ENCODE data around the gene ZNF22. TPM values are rescaled to one million over a fixed set of nuclear protein-coding genes. Genes with fewer than 3 reads are reported as not detected.
A peak's percentile ranks its signal among the peaks of the same experiment; 100 is the strongest.

ZNF22 gene
- total and polyA plus RNA-seq, 2 of the 8 experiments (the other 6 are each of a cell fraction or from before 2014, with no cell fraction given) = 18.2 to 45.2 TPM

GRCh38 chr10:44960088-44960460 lies 40.6 kb upstream of the ZNF22 start:
- WGBS, 2 experiments (ENCODE audit: extremely low coverage in 1 of 2, insufficient coverage in 1 of 2, insufficient read length in 1 of 2, insufficient replicate concordance in 2 of 2, low coverage in 1 of 2, low lambda C conversion rate in 2 of 2, missing lambda C conversion rate in 1 of 2) = 37% methylated on average over 8 of the region's 8 CpGs; no CpG with 5 or more reads in 1 of the 2 experiments
- Histone ChIP-seq H3K79me2 (ENCODE audit: control insufficient read depth in 1 of 2, insufficient read depth in 2 of 2, low read length in 2 of 2) (no peaks in the 10 kb centered on the region; a peak in 1 of 4 replicates), H3K4ac (replicated peaks; ENCODE audit: insufficient read length, low read depth, low read length) (no peak overlapping the region), H3K14ac (ENCODE audit: insufficient read length) (no peak overlapping the region), H4K20me1 (replicated peaks in 1 of 2; ENCODE audit: control insufficient read depth in 1 of 2, insufficient read depth in 2 of 2, low read length in 2 of 2) (no peaks in the 10 kb centered on the region), H2BK20ac (ENCODE audit: low read length) (no peak overlapping the region), H3K9ac (replicated peaks in 1 of 4; ENCODE audit: extremely low read depth in 1 of 4, low read depth in 3 of 4, low read length in 3 of 4) (peak overlapping the region in 1 of 4 experiments; percentile 28; a peak in 1 of 7 replicates), H2BK5ac (ENCODE audit: low read depth, low read length) (no peak overlapping the region), H3K56ac (replicated peaks; ENCODE audit: insufficient read length, low read depth, low read length) (no peak overlapping the region), H2AFZ (ENCODE audit: low read length) (no peak overlapping the region), H4K8ac (ENCODE audit: extremely low read depth, insufficient read depth, low read length) (no peak overlapping the region), H4K91ac (replicated peaks; ENCODE audit: insufficient read length, low read length) (no peak overlapping the region), H3K4me1 (replicated peaks in 1 of 4; ENCODE audit: control insufficient read depth in 3 of 4, insufficient read depth in 4 of 4, low read length in 3 of 4) (peaks cover 19 to 38% (median 29%) of the 10 kb centered on the region in 4 experiments), H2BK120ac (replicated peaks; ENCODE audit: low read depth, low read length) (no peak overlapping the region), H3K23me2 (ENCODE audit: low read depth, low read length) (peaks cover 8% of the 10 kb centered on the region), H3K27ac (ENCODE audit: low read depth, low read length) (no peak overlapping the region), H3K4me3 (ENCODE audit: extremely low read depth in 1 of 4, insufficient read depth in 2 of 4, low read depth in 3 of 4, low read length in 4 of 4) (peak overlapping the region; percentile 54 to 87 (median 68)), H2AK5ac (ENCODE audit: low read depth, low read length) (no peak overlapping the region), H3K27me3 (replicated peaks in 1 of 4; ENCODE audit: control insufficient read depth in 3 of 4, extremely low read depth in 1 of 4, insufficient read depth in 3 of 4, low read length in 3 of 4) (peaks cover 0 to 7% (median 3%) of the 10 kb centered on the region in 4 experiments; a peak in 4 of 7 replicates), H3K23ac (ENCODE audit: insufficient read length) (no peak overlapping the region), H2BK12ac (ENCODE audit: low read depth, low read length) (no peak overlapping the region), H3K9me3 (ENCODE audit: insufficient read depth in 2 of 2, low read depth in 1 of 2, low read length in 1 of 2) (no peaks in the 10 kb centered on the region), H3K4me2 (ENCODE audit: insufficient read depth in 1 of 2, low read depth in 2 of 2, low read length in 2 of 2) (peak overlapping the region; percentile 90 to 97), H3K36me3 (ENCODE audit: control insufficient read depth in 2 of 4, insufficient read depth in 4 of 4, low read length in 3 of 4) (no peaks in the 10 kb centered on the region), H3K79me1 (ENCODE audit: low read depth, low read length) (no peaks in the 10 kb centered on the region), H2BK15ac (ENCODE audit: low read length) (no peak overlapping the region), H4K5ac (ENCODE audit: insufficient read length, low read depth, low read length) (no peak overlapping the region), H3K18ac (ENCODE audit: extremely low read depth, low read length) (no peak overlapping the region)
- ChIA-PET POLR2A (ENCODE audit: partially characterized antibody) (interaction anchor here (1.3 kb wide), 1 partner anchor 40 kb away, joined by 3 read pairs; no protein-coding TSS in a partner anchor), CTCF (ENCODE audit: partially characterized antibody) (interaction anchor here (10.7 to 11.2 kb wide), 3 partner anchors 9 to 32 kb away, joined by 84 to 143 read pairs (median 119); no protein-coding TSS in a partner anchor)
- DNase-seq (ENCODE audit: low read depth in 1 of 2, low spot score in 2 of 2) (no peak), FAIRE-seq (no peak)
- no peak for TF ChIP-seq TCF12 (IDR thresholded peaks at IDR 0.05; ENCODE audit: low read depth, low read length)
- TF ChIP-seq POLR2AphosphoS5 (IDR thresholded peaks at IDR 0.05; ENCODE audit: low read depth, low read length) = no peak
- TF ChIP-seq CBX5 (IDR thresholded peaks at IDR 0.05; ENCODE audit: low read depth, low read length) = no peak
- no peak for TF ChIP-seq TAF7 (optimal IDR thresholded peaks at IDR 0.05; ENCODE audit: borderline replicate concordance, low read depth, low read length)
- no peak for TF ChIP-seq RFX5 (IDR thresholded peaks at IDR 0.05; ENCODE audit: borderline replicate concordance, low read depth, low read length)
- no peak; the same call in 1 of the 2 replicates for TF ChIP-seq RBBP5 (IDR thresholded peaks at IDR 0.05; ENCODE audit: borderline replicate concordance, low read depth, low read length)
- TF ChIP-seq HDAC2 (IDR thresholded peaks at IDR 0.05; ENCODE audit: borderline replicate concordance in 1 of 2, low read depth in 2 of 2, low read length in 2 of 2) = no peak
- TF ChIP-seq JUN (IDR thresholded peaks at IDR 0.05; ENCODE audit: low read depth, low read length) = no peak
- TF ChIP-seq YY1 (IDR thresholded peaks at IDR 0.05; ENCODE audit: low read depth, low read length) = no peak
- no peak for TF ChIP-seq CEBPB (IDR thresholded peaks at IDR 0.05; ENCODE audit: low read depth, low read length)
- no peak for TF ChIP-seq EZH2 (IDR thresholded peaks at IDR 0.05; ENCODE audit: low read depth, low read length, severe bottlenecking)
- TF ChIP-seq PHF8 (conservative IDR thresholded peaks at IDR 0.05; ENCODE audit: low read depth, low read length) = no peak
- no peak for TF ChIP-seq JUND (IDR thresholded peaks at IDR 0.05; ENCODE audit: low read length)
- TF ChIP-seq SRF (IDR thresholded peaks at IDR 0.05; ENCODE audit: low read depth, low read length) = no peak
